Choroid plexus epithelial cell (primary cell): ENCODE data around the gene PDZD2.
A peak's percentile ranks its signal among the peaks of the same experiment; 100 is the strongest.

Experiments
- DNase-seq: peaks from one replicate; pipeline ENCODE4 v3.0.0-alpha.2; 2010; ENCODE audit warnings: low read depth
- H3K4me3 ChIP-seq: 2 replicates; pipeline ENCODE4 v1.5.1; 2011; ENCODE audit warnings: low read depth, mild to moderate bottlenecking, control low read depth, low read length, moderate library complexity
- TF ChIP-seq, protein P1 (sequence below): conservative IDR thresholded peaks from 2 replicates; pipeline ENCODE4 v1.5.1; 2011; ENCODE audit warnings: low read depth, mild to moderate bottlenecking, control low read depth, inconsistent platforms, low read length, moderate library complexity

The PDZD2 gene

DNA sequence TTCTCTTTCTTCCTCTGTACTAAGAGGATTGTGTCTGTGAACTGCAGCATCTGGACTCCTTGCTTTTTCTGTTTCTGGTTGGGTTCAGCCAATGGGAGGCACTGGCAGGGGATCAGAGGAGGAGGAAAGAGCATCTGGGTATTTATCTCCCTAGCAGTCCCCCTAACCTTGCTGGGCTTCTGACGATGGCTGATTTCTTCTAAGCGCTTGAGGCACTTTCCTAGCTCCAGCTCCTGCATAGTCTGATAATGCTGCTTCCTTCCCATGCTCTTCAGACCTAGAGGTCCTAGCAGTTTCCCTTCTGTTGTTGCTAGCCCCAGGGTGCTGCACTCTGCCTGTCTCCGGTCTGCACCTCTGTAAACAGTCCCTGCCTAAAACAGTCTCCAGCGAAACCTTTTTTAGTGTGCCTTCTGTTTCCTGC lies 225.1 kb downstream of the PDZD2 start:
- DNase-seq = peak; percentile 22
- H3K4me3 ChIP-seq = no peak overlapping the region
- TF ChIP-seq, protein P1, sequence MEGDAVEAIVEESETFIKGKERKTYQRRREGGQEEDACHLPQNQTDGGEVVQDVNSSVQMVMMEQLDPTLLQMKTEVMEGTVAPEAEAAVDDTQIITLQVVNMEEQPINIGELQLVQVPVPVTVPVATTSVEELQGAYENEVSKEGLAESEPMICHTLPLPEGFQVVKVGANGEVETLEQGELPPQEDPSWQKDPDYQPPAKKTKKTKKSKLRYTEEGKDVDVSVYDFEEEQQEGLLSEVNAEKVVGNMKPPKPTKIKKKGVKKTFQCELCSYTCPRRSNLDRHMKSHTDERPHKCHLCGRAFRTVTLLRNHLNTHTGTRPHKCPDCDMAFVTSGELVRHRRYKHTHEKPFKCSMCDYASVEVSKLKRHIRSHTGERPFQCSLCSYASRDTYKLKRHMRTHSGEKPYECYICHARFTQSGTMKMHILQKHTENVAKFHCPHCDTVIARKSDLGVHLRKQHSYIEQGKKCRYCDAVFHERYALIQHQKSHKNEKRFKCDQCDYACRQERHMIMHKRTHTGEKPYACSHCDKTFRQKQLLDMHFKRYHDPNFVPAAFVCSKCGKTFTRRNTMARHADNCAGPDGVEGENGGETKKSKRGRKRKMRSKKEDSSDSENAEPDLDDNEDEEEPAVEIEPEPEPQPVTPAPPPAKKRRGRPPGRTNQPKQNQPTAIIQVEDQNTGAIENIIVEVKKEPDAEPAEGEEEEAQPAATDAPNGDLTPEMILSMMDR = no peak

DNA sequence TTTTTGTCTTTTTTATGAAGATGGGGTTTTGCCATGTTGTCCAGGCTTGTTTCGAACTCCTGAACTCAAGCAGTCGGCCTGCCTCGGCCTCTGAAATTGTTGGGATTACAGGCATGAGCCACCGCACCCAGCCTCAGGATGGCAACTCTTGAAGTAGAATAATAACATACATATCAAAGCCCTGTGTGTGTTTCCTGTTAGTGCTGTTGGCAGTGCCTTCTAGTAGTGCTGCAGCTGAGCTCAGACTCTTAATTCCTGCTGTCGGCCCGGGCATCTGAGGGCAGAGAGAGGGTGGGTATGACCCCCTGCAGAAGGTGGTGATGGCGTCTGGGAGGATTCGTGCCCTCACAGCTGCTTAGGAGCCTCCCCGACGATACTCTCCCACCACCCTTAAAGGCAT lies 227.2 kb downstream of the PDZD2 start:
- no peak overlapping the region for H3K4me3 ChIP-seq
- DNase-seq = no peak
- TF ChIP-seq, protein P1 = no peak

DNA sequence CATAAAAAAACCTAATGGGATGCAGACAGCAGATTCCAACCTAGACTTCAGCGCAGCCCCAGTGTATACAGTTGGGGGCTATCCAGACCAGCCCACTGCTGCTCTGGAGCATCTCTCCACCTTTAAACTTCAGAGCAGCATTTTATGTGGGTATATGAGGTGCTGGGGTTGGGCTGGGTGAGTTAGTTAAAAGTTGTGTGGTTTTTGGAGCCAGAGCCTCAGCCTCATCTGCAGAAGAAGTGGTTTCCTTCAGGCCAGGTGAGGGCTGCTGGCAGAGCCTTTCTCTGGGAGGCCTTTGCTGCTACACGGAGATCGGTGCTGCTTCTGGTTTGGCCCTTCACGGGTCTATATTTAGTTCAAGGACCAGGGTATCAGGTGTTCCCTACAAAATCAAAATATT lies 228.3 kb downstream of the PDZD2 start:
- TF ChIP-seq, protein P1 = no peak
- no peak for DNase-seq

DNA sequence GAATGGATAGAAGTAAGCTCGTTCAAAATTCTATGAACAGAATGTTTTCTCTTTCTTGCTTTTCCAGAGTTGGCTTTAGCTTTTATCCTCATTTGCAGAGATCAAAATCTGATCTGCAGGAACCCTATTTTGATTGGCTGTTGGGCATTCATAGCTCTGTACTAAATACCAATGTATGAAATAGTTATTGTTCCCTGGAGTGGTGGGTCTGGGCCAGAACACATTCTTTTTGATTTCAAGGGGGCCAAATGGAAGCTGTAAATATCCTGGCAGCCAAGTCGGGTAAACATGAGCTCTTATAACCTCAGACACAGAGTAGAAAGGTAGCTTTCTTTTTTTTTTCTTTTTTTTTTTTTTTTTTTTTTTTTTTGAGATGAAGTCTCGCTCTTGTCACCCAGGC lies 241.5 kb downstream of the PDZD2 start:
- TF ChIP-seq, protein P1 = no peak
- no peak for DNase-seq
- H3K4me3 ChIP-seq = no peak overlapping the region

More for the DNA sequence above, 228.3 kb downstream of the PDZD2 start:
- H3K4me3 ChIP-seq = no peak overlapping the region

DNA sequence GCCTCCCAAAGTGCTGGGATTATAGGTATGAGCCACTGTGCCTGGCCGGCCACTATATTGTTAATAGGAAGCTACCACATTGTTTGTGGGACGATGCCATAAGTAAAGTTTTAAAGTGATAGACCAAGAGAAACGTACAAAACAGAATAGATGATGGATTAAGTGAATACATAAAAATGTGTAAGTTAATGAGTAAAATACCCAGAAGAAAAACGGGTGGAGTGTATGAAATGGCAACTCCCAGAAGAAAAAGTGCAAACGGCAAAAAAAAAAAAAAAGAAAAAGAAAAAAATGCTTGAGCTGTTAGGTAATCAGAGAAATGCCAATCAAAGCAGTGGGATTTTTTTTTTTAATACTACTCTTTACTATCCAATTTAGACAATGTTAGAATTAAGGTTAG lies 246.0 kb downstream of the PDZD2 start:
- no peak for DNase-seq
- TF ChIP-seq, protein P1 = no peak
- H3K4me3 ChIP-seq = no peak overlapping the region

DNA sequence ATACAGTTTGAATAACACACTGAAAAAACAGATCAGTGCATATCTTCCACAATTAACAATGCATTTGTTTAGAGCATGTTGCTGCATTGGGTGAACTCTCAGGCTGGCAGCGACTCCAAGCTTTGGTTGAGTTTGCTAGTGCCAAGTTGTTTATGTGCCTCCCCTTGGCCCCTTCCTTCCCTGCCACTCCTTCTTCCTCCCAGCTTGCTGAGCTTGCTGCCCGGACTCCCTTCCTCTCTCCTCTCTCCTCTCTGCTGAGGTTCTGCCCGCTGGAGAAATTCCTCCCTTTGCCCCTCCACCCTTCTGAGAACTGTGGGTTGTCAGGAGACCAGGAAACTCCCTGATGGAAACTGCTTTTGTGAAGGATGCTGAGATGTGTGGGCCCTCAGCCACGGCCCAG lies 247.3 kb downstream of the PDZD2 start:
- DNase-seq = no peak
- H3K4me3 ChIP-seq = no peak overlapping the region
- TF ChIP-seq, protein P1 = no peak

DNA sequence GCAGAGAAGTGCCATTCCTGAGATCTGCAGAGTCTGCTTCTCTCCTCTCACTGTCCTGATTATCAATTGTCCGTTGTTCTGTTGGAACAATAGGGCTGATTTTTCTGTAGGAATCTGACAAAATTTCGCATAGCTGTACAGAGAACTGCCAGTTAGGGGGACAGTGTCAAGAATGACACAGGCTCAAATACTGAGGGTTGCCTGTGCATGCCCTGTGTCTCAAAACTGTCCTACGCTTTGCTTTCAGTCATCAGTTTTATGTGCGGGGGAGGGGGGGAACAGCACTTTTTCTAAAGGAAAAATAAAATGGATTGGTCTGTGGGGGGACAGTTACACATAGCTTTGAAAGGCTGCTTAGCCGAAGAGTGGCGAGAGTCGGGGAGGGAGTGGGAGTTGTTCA lies 248.6 kb downstream of the PDZD2 start:
- no peak overlapping the region for H3K4me3 ChIP-seq
- DNase-seq = no peak
- TF ChIP-seq, protein P1 = no peak
